ENCODE data around the gene EPB41L3.

EPB41L3 gene

GRCh38 chr18:5543773-5544389 lies at the start of gene EPB41L3:
Gene EPB41L3 (minus strand): TSS chr18:5543997. CDS start chr18:5489183, 54,814 bp downstream.
- DNase-seq (ENCODE audit: low read depth): no peak

DNA sequence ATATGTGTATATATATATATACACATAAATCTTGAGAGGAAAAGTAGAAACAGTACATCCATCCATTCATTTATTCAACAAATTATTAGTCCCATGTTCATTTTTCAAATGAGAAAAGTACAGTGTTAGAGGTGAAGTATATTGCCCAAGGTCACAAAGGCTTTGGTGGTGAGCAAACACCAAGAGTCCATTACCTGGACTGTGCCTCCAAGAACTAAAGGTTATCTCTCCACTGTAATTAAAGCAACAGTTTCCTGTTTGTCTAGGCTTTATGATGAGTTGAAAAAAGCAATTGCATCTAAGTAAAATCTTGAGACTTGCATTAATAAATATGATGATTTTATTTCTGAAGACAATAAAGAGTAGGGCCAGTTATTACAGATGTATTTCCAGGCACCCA lies 44.7 kb upstream of the EPB41L3 start:
- DNase-seq (ENCODE audit: low read depth): no peak

GRCh38 chr18:5585653-5586052 lies 41.9 kb upstream of the EPB41L3 start:
- no peak for DNase-seq (ENCODE audit: low read depth)

DNA sequence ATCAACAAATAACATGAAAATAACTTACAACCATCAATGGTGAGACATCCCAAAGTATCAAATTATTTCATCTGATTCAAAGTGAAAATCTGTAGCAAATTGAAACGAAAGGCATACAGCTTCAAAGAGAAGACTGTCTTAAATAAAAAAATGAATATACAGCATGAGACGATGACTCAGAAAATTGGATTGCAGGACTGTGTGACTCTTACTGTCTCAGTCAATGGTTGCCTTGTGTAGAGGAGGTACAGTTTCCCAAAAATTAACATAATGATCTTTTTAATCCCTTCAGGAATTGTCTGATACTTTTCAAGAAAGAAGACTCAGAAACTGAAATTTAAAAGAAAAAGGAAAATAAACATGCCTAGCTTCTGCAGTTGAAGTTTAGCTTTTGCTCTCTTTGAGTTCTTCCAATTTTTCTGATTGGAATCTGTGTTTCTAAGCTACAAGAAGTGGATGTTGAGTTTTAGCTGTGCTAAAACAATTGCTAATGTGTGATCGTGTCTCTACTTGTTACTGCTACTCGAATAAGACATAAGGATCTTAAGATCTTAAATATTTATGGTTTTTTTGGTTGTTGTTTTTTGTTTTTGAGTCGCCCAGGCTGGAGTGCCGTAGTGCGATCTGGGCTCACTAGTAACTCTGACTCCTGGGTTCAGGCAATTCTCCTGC lies 41.1 kb upstream of the EPB41L3 start:
- DNase-seq (ENCODE audit: low read depth): no peak

- DNase-seq (ENCODE audit: low read depth): no peak
These were observed 39.3 kb upstream of the EPB41L3 start for GRCh38 chr18:5582849-5583681.

GRCh38 chr18:5582076-5582475 lies 38.3 kb upstream of the EPB41L3 start:
- no peak for DNase-seq (ENCODE audit: low read depth)

- no peak for DNase-seq (ENCODE audit: low read depth)
These were observed 31.0 kb upstream of the EPB41L3 start for GRCh38 chr18:5574843-5575242.

DNA sequence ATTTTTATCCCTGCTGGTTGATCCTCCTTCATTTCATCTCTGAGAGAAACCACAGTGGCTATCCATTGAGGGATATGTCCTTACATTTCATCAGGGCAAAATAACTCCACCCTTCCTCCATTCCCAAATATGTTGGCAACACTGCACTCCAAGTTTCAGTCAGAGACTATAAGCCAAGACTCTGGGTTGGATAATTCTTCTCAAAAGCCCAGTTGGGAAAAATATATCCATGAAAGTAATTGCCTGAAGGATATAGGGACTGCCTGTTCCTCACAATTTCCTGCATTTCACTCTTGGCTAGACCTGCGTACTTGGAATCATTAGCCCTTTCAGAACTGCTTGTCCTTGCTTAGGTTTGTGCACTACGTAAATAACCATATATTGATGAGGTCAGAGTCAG lies 27.9 kb upstream of the EPB41L3 start:
- no peak for DNase-seq (ENCODE audit: low read depth)

DNA sequence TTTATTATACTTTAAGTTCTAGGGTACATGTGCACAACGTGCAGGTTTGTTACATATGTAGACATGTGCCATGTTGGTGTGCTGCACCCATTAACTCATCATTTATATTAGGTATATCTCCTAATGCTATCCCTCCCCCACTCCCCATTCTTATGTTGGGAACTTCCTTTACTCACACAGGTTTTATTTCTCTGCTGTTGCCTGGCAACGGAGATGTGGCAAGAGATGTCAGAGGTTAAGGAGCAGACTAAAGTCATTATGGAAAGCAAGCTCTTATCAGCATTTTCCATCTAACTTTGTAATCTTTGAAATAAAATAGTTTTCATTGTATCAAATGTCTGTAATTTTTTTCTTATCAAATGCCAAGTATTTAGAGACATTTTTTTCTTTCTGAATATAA lies 26.8 kb upstream of the EPB41L3 start:
- peak; percentile 7 for DNase-seq (ENCODE audit: low read depth)

DNA sequence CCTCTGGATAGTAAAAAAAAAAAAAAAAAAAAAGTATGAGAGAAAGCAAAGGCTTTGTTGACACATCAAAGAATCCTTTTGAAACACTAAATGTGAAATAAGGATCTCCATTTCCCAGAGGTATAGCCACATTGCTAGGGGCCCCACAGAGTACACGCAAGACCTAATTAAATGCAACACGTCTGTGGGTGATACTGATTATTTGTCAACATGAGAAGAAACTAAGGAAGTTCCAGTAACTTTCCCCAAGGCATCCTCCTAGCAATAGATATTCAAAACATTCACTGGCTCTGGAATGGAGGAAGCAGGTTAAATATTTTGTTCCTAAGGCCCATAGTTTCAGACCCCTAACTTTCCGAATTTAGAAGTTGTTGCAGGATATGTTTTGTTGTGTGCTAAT lies 24.6 kb upstream of the EPB41L3 start:
- no peak for DNase-seq (ENCODE audit: low read depth)

GRCh38 chr18:5558851-5559250 lies 15.1 kb upstream of the EPB41L3 start:
- DNase-seq (ENCODE audit: low read depth): no peak

- DNase-seq (ENCODE audit: low read depth): no peak
These were observed 12.6 kb upstream of the EPB41L3 start for GRCh38 chr18:5556310-5556974.

DNA sequence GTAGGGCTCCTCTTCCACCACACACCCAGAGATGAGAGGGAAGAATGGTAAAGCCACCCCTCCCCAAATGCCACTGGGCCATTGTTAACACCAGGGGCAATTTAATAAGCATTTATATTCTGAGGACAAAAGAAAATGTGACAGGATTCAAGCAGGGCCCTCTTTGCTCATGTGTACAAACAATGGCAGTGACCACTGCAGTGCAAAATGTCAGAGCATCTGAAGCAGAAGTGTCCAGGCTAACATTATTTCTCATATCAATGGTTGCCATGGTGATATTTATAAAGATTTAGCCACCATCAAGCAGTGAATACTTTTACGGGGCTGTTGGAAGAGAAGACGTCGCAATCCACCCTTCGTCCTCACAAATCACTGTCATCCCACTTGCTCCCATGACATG lies 10.8 kb upstream of the EPB41L3 start:
- no peak for DNase-seq (ENCODE audit: low read depth)

DNA sequence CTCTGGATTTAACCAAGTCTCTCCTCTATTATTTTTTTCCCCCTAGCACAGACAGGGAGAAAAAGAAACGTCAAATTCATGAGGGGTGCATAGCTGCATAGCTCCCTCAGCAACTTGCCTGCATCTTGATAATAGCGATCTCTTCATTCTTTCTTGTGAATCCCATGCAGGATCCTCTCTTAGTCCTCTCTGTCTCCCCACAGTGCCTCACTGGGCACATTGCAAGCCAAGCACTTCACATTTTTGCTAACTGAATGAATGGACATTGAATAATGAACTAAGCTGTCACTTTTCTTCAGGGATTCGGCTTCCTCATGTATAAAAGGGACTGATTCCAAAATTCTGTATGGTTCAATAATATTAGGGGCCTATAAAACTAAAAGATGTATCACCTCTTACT lies 2.9 kb upstream of the EPB41L3 start:
- no peak for DNase-seq (ENCODE audit: low read depth)

GRCh38 chr18:5543036-5543680 lies 639 bp downstream of the EPB41L3 start:
- DNase-seq (ENCODE audit: low read depth): no peak

GRCh38 chr18:5542515-5543035 lies 1.2 kb downstream of the EPB41L3 start:
- DNase-seq (ENCODE audit: low read depth): no peak

- no peak for DNase-seq (ENCODE audit: low read depth)
These were observed 2.2 kb downstream of the EPB41L3 start for GRCh38 chr18:5541644-5542043.

DNA sequence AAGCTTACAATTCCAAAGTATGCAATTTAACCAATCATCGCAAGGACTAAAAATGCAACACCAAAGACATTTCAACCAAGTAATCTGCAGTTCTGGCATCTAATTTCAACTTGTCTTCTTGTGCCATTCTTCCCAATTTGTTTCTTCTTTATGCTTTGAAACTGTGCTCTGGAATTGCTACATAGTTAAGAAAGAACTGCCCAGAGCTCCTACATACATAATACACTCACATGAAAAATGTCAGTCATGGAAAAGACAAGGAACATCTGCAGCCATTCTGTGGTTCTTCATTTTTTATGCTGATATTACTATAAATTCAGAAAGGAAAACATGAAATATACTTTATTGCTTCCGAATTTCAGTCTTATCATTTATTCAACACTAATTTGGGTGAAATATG lies 4.4 kb downstream of the EPB41L3 start:
- no peak for DNase-seq (ENCODE audit: low read depth)

GRCh38 chr18:5538544-5538943 lies 5.3 kb downstream of the EPB41L3 start:
- no peak for DNase-seq (ENCODE audit: low read depth)

DNA sequence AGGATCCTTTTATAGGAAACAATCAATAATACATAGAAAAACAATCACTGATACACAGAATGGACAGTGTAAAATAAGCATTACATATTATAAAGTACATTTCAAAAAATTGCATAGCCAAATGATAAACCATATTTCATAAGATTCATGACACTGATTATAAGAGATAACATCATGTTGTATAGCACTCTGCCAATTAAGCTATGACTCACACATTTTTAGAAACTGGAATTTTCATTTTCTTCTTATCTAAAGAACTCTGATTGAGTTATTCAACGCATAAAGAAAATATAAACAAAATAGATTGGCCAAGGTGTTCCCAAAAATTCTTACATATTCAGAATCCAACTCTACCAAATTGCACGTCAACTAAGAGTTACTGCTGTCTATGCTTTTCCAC lies 5.9 kb downstream of the EPB41L3 start:
- DNase-seq (ENCODE audit: low read depth): no peak

- DNase-seq (ENCODE audit: low read depth): no peak
These were observed 9.0 kb downstream of the EPB41L3 start for GRCh38 chr18:5534845-5535244.

GRCh38 chr18:5532066-5532465 lies 11.7 kb downstream of the EPB41L3 start:
- no peak for DNase-seq (ENCODE audit: low read depth)
